GM10266 (cell line): ENCODE measurements around the gene SMTNL2.

Source experiments
- DNase-seq: peaks from one replicate; pipeline ENCODE4 v3.0.0; 2012; ENCODE audit errors: extremely low spot score
- CTCF ChIP-seq: IDR thresholded peaks from 2 replicates; pipeline ENCODE4 v1.5.1; 2012; ENCODE audit warnings: mild to moderate bottlenecking, low read depth; ENCODE audit not compliant: control insufficient read depth, insufficient read depth; ENCODE audit errors: missing control alignments

Gene SMTNL2

GRCh38 chr17:4557626-4558346 lies 26.5 kb upstream of the SMTNL2 start:
- no peak for TF ChIP-seq CTCF
- DNase-seq = no peak

- DNase-seq = no peak
- no peak for TF ChIP-seq CTCF
Measured at GRCh38 chr17:4558347-4558971, 25.9 kb upstream of the SMTNL2 start.

- DNase-seq = no peak
- TF ChIP-seq CTCF = no peak
Measured at GRCh38 chr17:4559139-4559791, 25.1 kb upstream of the SMTNL2 start.

- DNase-seq = no peak
- TF ChIP-seq CTCF = no peak
Measured at GRCh38 chr17:4559966-4560365, 24.4 kb upstream of the SMTNL2 start.

GRCh38 chr17:4560421-4560820 lies 23.9 kb upstream of the SMTNL2 start, which contains the start of gene GGT6:
Gene GGT6, minus strand, starts transcription at chr17:4560577. Its CDS starts 56 bp downstream, at chr17:4560521.
- no peak for DNase-seq
- TF ChIP-seq CTCF = no peak

- TF ChIP-seq CTCF = no peak
- no peak for DNase-seq
Measured at GRCh38 chr17:4560837-4561256, 23.5 kb upstream of the SMTNL2 start.
